HEK293 (cell line): ENCODE data around the gene CISD2.
A peak's percentile ranks its signal among the peaks of the same experiment; 100 is the strongest.
"Not testable (repeated sequence)": the region's sequence is repeated elsewhere in the genome, so short reads cannot be mapped to it uniquely, and the experiment has no call there.

Experiments
- CTCF ChIA-PET: fragments of 350-600 bp; formaldehyde crosslinking; extraction: SDS; loops from one replicate; lab custom pipeline; 2021; ENCODE audit warnings: antibody characterized with exemption; lab: Yijun Ruan, JAX
- POLR2A ChIA-PET: fragments of 300-600 bp; formaldehyde crosslinking; extraction: SDS; loops from one replicate; lab custom pipeline; 2020; ENCODE audit warnings: antibody characterized with exemption, inconsistent platforms; lab: Yijun Ruan, JAX
- H3K27ac ChIP-seq: fragments of 200-500 bp; sonication (Bioruptor generic); 2 replicates; pipeline ENCODE4 v1.5.1; 2014; ENCODE audit warnings: low read depth, low read length, control low read depth, inconsistent platforms; ENCODE audit errors: extremely low read depth
- H3K36me3 ChIP-seq, 2 experiments: fragments of 200-500 bp in 1 of 2; sonication (Bioruptor generic) in 1 of 2; 1 replicate in 1 of 2; 2 replicates in 1 of 2; pipeline ENCODE4 v1.5.1; 2014 to 2017; ENCODE audit warnings: inconsistent platforms in 2 of 2, low read length in 2 of 2; ENCODE audit not compliant: control insufficient read depth in 2 of 2, insufficient read depth in 1 of 2
- H3K4me1 ChIP-seq: fragments of 200-500 bp; sonication (Bioruptor generic); 2 replicates; pipeline ENCODE4 v1.5.1; 2014; ENCODE audit warnings: mild to moderate bottlenecking, low read length, inconsistent platforms; ENCODE audit not compliant: control insufficient read depth, insufficient read depth
- H3K4me3 ChIP-seq: 2 replicates; pipeline ENCODE4 v1.5.1; 2011; ENCODE audit warnings: low read depth, mild to moderate bottlenecking, control low read depth, low read length, moderate library complexity
- H3K9me3 ChIP-seq: fragments of 200-500 bp; sonication (Bioruptor generic); 2 replicates; pipeline ENCODE4 v1.5.1; 2014; ENCODE audit warnings: low read depth, low read length, inconsistent platforms; ENCODE audit not compliant: control insufficient read depth, insufficient read depth
- ATF2 ChIP-seq: fragments of 450-650 bp; formaldehyde crosslinking; IDR thresholded peaks from 2 replicates; pipeline ENCODE4 v1.5.1; 2016; ENCODE audit warnings: missing biosample characterization, missing genetic modification characterization, low read depth
- EGR2 ChIP-seq: fragments of 450-650 bp; formaldehyde crosslinking; IDR thresholded peaks from 2 replicates; pipeline ENCODE4 v1.5.1; 2016; ENCODE audit warnings: low read depth, missing biosample characterization, missing genetic modification characterization
- HOXC10 ChIP-seq: sonication (generic); formaldehyde crosslinking; IDR thresholded peaks from 2 replicates; pipeline ENCODE4 v1.8.1; 2023; ENCODE audit warnings: mild to moderate bottlenecking, missing genetic modification reagents
- PRDM1 ChIP-seq: fragments of 450-650 bp; formaldehyde crosslinking; IDR thresholded peaks from 2 replicates; pipeline ENCODE4; 2016; ENCODE audit warnings: missing biosample characterization, missing genetic modification characterization
- SETDB1 ChIP-seq: IDR thresholded peaks from one replicate; pipeline ENCODE4 v1.6.1; 2017; ENCODE audit warnings: mild to moderate bottlenecking, low read length, moderate library complexity, mixed read lengths; ENCODE audit not compliant: insufficient read length
- TCF7L2 ChIP-seq: IDR thresholded peaks from 2 replicates; pipeline ENCODE4 v1.6.1; 2011; ENCODE audit warnings: low read depth, mild to moderate bottlenecking, inconsistent platforms, low read length, moderate library complexity, borderline replicate concordance
- ZBTB17 ChIP-seq: fragments of 450-650 bp; formaldehyde crosslinking; IDR thresholded peaks from 2 replicates; pipeline ENCODE4 v1.5.1; 2016; ENCODE audit warnings: missing biosample characterization, missing genetic modification characterization
- ZNF18 ChIP-seq: fragments of 450-650 bp; formaldehyde crosslinking; IDR thresholded peaks from 2 replicates; pipeline ENCODE4 v1.5.1; 2016; ENCODE audit warnings: missing biosample characterization, missing genetic modification characterization
- ZNF335 ChIP-seq: fragments of 450-650 bp; formaldehyde crosslinking; conservative IDR thresholded peaks from 2 replicates; pipeline ENCODE4 v1.5.1; 2016; ENCODE audit warnings: missing biosample characterization, missing genetic modification characterization
- ZNF398 ChIP-seq: fragments of 450-650 bp; formaldehyde crosslinking; IDR thresholded peaks from 2 replicates; pipeline ENCODE4 v1.5.1; 2017; ENCODE audit warnings: missing biosample characterization, missing genetic modification characterization
- ZNF585B ChIP-seq: fragments of 450-650 bp; formaldehyde crosslinking; IDR thresholded peaks from 2 replicates; pipeline ENCODE4 v1.5.1; 2016; ENCODE audit warnings: missing biosample characterization, missing genetic modification characterization
- ZNF677 ChIP-seq: fragments of 450-650 bp; IDR thresholded peaks from 2 replicates; pipeline ENCODE4 v1.5.0; 2018; ENCODE audit warnings: missing biosample characterization, mild to moderate bottlenecking, missing genetic modification characterization, moderate library complexity
- ZNF843 ChIP-seq: fragments of 450-650 bp; formaldehyde crosslinking; IDR thresholded peaks from 2 replicates; pipeline ENCODE4 v1.5.1; 2016; ENCODE audit warnings: missing biosample characterization, missing genetic modification characterization

The CISD2 gene

GRCh38 chr4:102869569-102870197 is 891 bp downstream of the CISD2 start:
- ChIA-PET CTCF (no interaction called here), POLR2A (interaction anchor here (0.6 to 2.4 kb wide), 6 partner anchors 13 to 249 kb away, joined by 3 to 61 read pairs (median 6); partner anchors contain the start of genes MANBA and UBE2D3)
- H3K36me3 ChIP-seq, result peaks cover 0 to 15% of the 10 kb centered on the region in 2 experiments; a peak in 2 of 3 replicates
- H3K9me3 ChIP-seq, result no peaks in the 10 kb centered on the region
- TF ChIP-seq PRDM1 (tag by site-specific recombination) (peak; percentile 52), ZNF335 (tag by site-specific recombination) (peak; percentile 11; the same call in 1 of the 2 replicates), ZNF843 (tag by site-specific recombination) (no peak), EGR2 (peak; percentile 47; the same call in 1 of the 2 replicates), TCF7L2 (no peak)
- H3K4me1 ChIP-seq, result no peaks in the 10 kb centered on the region
- peak overlapping the region; percentile 84 for H3K27ac ChIP-seq
- peak overlapping the region; percentile 79 for H3K4me3 ChIP-seq

- CTCF ChIA-PET, result no interaction called here
- TF ChIP-seq EGR2 (no peak), ZBTB17 (tag by site-specific recombination) (no peak), HOXC10 (CRISPR knock-in tag) (no peak), ZNF18 (tag by site-specific recombination) (peak; percentile 43; the same call in 1 of the 2 replicates)
- TF ChIP-seq, all 188 proteins: peak for 1
- Histone ChIP-seq H3K36me3 (peaks cover 0 to 35% of the 10 kb centered on the region in 2 experiments; a peak in 2 of 3 replicates), H3K4me3 (no peak overlapping the region), H3K4me1 (no peaks in the 10 kb centered on the region), H3K27ac (no peak overlapping the region), H3K9me3 (no peaks in the 10 kb centered on the region)
- POLR2A ChIA-PET, result no interaction called here
Measured at GRCh38 chr4:102871772-102872171, 3.0 kb downstream of the CISD2 start.

- H3K36me3 ChIP-seq, result peaks cover 0 to 47% of the 10 kb centered on the region in 2 experiments; a peak in 2 of 3 replicates
- H3K9me3 ChIP-seq, H3K27ac ChIP-seq, H3K4me3 ChIP-seq, H3K4me1 ChIP-seq, POLR2A ChIA-PET, CTCF ChIA-PET: not testable (repeated sequence)
- peak; percentile 75 for TF ChIP-seq SETDB1
- TF ChIP-seq ZNF585B (tag by site-specific recombination), result peak; percentile 90
Measured at GRCh38 chr4:102877477-102878106, 8.8 kb downstream of the CISD2 start.

GRCh38 chr4:102878349-102878748 is 9.6 kb downstream of the CISD2 start:
- H3K27ac ChIP-seq, H3K4me1 ChIP-seq, H3K4me3 ChIP-seq, POLR2A ChIA-PET, CTCF ChIA-PET, H3K9me3 ChIP-seq: not testable (repeated sequence)
- peaks cover 0 to 40% of the 10 kb centered on the region in 2 experiments; a peak in 2 of 3 replicates for H3K36me3 ChIP-seq

- H3K4me3 ChIP-seq, result no peak overlapping the region
- H3K36me3 ChIP-seq, result peaks cover 0 to 36% of the 10 kb centered on the region in 2 experiments; a peak in 2 of 3 replicates
- H3K27ac ChIP-seq, result no peak overlapping the region
- no peaks in the 10 kb centered on the region for H3K9me3 ChIP-seq
- no peaks in the 10 kb centered on the region for H3K4me1 ChIP-seq
- POLR2A ChIA-PET, result no interaction called here
- CTCF ChIA-PET, result no interaction called here
- TF ChIP-seq ATF2 (tag by site-specific recombination) (no peak), ZNF398 (tag by site-specific recombination) (no peak), ZNF677 (no peak)
Measured at GRCh38 chr4:102878901-102879300, 10.1 kb downstream of the CISD2 start.
